ENCODE data around the gene ZSCAN30.

- TF ChIP-seq CTCF (IDR thresholded peaks at IDR 0.05) (no peak), POLR2AphosphoS5 (IDR thresholded peaks at IDR 0.05) (no peak)
These were observed 47.6 kb downstream of the ZSCAN30 start for GRCh38 chr18:35242426-35242825.

Data from breast epithelium (tissue), 3 donors.